ENCODE results near the gene PLEKHA6.

DNA sequence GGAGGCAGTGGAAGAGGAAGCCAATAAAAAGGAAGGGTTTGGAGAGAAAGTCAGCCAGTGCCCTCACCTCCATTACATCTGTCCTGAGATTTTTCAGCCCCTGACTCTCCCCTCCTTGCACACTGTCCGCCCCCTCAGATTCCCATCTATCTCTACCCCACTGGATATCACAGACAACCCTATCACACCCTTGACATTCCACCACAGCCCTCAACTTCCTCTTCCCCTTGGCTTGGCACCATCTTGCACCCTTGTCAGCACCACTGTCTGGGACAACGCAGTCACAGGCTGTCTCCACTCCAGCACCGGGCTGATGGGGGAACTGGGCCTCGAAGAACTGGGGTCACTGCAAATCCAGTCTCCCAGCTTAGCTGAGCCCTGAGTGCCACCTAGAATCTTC lies 14.2 kb upstream of the PLEKHA6 start:
- TF ChIP-seq, protein P1, sequence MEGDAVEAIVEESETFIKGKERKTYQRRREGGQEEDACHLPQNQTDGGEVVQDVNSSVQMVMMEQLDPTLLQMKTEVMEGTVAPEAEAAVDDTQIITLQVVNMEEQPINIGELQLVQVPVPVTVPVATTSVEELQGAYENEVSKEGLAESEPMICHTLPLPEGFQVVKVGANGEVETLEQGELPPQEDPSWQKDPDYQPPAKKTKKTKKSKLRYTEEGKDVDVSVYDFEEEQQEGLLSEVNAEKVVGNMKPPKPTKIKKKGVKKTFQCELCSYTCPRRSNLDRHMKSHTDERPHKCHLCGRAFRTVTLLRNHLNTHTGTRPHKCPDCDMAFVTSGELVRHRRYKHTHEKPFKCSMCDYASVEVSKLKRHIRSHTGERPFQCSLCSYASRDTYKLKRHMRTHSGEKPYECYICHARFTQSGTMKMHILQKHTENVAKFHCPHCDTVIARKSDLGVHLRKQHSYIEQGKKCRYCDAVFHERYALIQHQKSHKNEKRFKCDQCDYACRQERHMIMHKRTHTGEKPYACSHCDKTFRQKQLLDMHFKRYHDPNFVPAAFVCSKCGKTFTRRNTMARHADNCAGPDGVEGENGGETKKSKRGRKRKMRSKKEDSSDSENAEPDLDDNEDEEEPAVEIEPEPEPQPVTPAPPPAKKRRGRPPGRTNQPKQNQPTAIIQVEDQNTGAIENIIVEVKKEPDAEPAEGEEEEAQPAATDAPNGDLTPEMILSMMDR (IDR thresholded peaks at IDR 0.05; ENCODE audit: insufficient read depth, low read length): no peak
- TF ChIP-seq, protein P2, sequence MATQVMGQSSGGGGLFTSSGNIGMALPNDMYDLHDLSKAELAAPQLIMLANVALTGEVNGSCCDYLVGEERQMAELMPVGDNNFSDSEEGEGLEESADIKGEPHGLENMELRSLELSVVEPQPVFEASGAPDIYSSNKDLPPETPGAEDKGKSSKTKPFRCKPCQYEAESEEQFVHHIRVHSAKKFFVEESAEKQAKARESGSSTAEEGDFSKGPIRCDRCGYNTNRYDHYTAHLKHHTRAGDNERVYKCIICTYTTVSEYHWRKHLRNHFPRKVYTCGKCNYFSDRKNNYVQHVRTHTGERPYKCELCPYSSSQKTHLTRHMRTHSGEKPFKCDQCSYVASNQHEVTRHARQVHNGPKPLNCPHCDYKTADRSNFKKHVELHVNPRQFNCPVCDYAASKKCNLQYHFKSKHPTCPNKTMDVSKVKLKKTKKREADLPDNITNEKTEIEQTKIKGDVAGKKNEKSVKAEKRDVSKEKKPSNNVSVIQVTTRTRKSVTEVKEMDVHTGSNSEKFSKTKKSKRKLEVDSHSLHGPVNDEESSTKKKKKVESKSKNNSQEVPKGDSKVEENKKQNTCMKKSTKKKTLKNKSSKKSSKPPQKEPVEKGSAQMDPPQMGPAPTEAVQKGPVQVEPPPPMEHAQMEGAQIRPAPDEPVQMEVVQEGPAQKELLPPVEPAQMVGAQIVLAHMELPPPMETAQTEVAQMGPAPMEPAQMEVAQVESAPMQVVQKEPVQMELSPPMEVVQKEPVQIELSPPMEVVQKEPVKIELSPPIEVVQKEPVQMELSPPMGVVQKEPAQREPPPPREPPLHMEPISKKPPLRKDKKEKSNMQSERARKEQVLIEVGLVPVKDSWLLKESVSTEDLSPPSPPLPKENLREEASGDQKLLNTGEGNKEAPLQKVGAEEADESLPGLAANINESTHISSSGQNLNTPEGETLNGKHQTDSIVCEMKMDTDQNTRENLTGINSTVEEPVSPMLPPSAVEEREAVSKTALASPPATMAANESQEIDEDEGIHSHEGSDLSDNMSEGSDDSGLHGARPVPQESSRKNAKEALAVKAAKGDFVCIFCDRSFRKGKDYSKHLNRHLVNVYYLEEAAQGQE (IDR thresholded peaks at IDR 0.05; ENCODE audit: insufficient replicate concordance, low read depth): no peak
- TF ChIP-seq GABPA (IDR thresholded peaks at IDR 0.05; ENCODE audit: low read depth) (no peak), POLR2AphosphoS5 (IDR thresholded peaks at IDR 0.05; ENCODE audit: low read depth) (no peak), SPI1 (IDR thresholded peaks at IDR 0.05; ENCODE audit: borderline replicate concordance, low read depth) (no peak)
